ENCODE data around the gene OTOP3.

OTOP3 gene

GRCh38 chr17:74893936-74894671 is 41.6 kb upstream of the OTOP3 start:
- no peak for TF ChIP-seq CTCF (IDR thresholded peaks at IDR 0.05)
- no peak overlapping the region for H3K27ac ChIP-seq

GRCh38 chr17:74898376-74898946 is 37.2 kb upstream of the OTOP3 start:
- no peak overlapping the region for H3K27ac ChIP-seq
- TF ChIP-seq ZFX (IDR thresholded peaks at IDR 0.05; ENCODE audit: borderline replicate concordance): no peak
- no peak for TF ChIP-seq CTCF (IDR thresholded peaks at IDR 0.05)

GRCh38 chr17:74900208-74900607 is 35.5 kb upstream of the OTOP3 start:
- no peak overlapping the region for H3K27ac ChIP-seq
- TF ChIP-seq ZFX (IDR thresholded peaks at IDR 0.05; ENCODE audit: borderline replicate concordance) (no peak), CTCF (IDR thresholded peaks at IDR 0.05) (no peak)

GRCh38 chr17:74901353-74902135 is 34.2 kb upstream of the OTOP3 start:
- no peak overlapping the region for H3K27ac ChIP-seq
- TF ChIP-seq ZFX (IDR thresholded peaks at IDR 0.05; ENCODE audit: borderline replicate concordance): no peak
- no peak for TF ChIP-seq CTCF (IDR thresholded peaks at IDR 0.05)

- no peak overlapping the region for H3K27ac ChIP-seq
- TF ChIP-seq ZFX (IDR thresholded peaks at IDR 0.05; ENCODE audit: borderline replicate concordance): no peak
- TF ChIP-seq CTCF (IDR thresholded peaks at IDR 0.05): no peak
These were observed 32.7 kb upstream of the OTOP3 start for GRCh38 chr17:74903034-74903433.

GRCh38 chr17:74903671-74904070 is 32.0 kb upstream of the OTOP3 start:
- TF ChIP-seq ZFX (IDR thresholded peaks at IDR 0.05; ENCODE audit: borderline replicate concordance) (no peak), CTCF (IDR thresholded peaks at IDR 0.05) (no peak)
- H3K27ac ChIP-seq: no peak overlapping the region
